ENCODE measurements around the gene FAM136A.

FAM136A gene

DNA sequence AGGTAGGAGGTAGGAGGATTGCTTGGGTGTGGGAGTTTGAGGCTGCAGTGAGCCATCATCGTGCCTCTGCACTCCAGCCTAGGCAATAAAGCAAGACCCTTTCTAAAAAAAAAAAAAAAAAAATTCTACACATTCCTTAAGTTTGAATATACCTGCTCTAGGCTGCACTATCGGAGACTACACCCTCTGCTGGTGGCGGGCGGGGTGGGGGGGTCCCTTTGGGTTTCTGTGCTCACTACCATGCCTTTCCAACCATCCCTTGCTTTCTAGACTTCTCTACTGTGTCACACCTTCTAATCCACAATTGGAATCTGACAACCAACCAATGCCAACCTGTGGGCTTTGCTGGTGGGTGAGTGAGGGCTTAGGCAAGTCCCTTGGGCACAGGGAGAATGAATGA lies 34.7 kb upstream of the FAM136A start:
- no peak overlapping the region for H3K27ac ChIP-seq
- TF ChIP-seq CTCF (conservative IDR thresholded peaks at IDR 0.05): no peak

GRCh38 chr2:70331012-70331411 lies 29.1 kb upstream of the FAM136A start:
- no peak for TF ChIP-seq CTCF (conservative IDR thresholded peaks at IDR 0.05)
- no peak overlapping the region for H3K27ac ChIP-seq

GRCh38 chr2:70330476-70330875 lies 28.6 kb upstream of the FAM136A start:
- TF ChIP-seq CTCF (conservative IDR thresholded peaks at IDR 0.05): no peak
- H3K27ac ChIP-seq: no peak overlapping the region

DNA sequence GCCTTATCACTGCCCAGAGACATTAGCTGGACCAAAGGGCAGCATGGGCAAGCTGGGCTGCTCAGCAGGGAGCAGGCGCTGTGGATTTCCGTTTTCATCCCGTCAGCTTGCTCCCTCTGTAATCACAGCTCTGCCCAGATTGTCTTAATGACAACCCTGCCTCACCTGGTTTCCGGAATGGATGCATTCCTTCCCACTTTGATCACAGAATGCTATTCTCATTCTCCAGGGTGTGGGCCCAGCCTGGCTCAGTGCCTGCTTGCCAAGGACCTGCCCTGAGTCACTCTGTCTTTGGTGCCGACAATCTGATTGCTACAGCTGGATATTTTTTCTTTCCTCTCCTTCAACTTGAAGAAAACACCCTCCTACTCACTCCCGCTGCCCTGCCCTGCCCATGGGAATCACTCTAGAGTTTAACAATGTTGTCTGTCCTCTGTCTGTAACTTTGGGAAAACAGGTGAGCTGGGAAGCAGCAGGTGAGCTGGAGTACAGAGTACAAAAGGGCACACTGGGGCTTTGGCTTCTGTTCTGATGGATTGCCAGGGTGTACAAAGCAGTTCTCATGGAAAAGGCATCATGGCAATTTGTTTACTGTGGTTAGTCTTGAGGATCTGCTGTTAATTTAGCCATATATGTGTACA lies 27.2 kb upstream of the FAM136A start:
- H3K27ac ChIP-seq: peak overlapping the region; percentile 40; the same call in 1 of the 2 replicates
- no peak for TF ChIP-seq CTCF (conservative IDR thresholded peaks at IDR 0.05)

DNA sequence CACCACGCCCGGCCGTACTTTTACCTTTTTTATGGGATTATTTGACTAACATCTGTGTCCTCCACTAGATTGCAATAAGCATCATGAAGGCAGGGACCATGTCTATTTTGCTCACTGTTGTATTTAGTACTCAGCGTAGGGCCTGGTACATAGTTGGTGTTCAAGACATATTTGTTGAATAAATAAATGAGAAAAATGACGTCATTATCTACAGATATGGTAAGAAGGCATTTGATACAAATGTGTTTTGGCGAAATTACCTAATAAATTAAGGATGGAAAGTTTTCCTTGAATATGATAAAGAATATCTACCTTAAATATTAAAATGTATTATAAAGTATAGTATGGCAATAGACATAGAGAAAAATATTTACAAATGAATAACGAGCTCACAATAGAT lies 24.0 kb upstream of the FAM136A start:
- no peak for TF ChIP-seq CTCF (conservative IDR thresholded peaks at IDR 0.05)
- no peak overlapping the region for H3K27ac ChIP-seq

DNA sequence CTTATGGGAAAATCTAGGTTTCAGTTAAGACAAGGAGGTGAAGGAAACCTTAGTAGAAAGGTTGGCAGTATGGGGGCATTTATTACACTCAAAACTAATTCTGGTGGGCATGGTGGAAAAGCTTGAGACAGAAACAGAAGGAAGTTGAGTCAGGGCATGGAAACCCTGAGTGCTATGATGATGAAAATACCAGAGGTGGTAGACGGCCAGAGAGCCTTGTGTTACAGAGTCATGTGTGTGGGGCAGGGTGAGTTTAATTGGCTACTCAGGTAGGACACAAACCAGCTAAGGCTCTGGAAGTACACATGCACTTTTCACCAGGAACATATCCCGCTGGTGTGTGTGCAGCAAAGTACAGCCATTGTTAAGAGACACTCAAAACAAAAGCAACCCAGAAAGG lies 20.7 kb upstream of the FAM136A start:
- H3K27ac ChIP-seq: no peak overlapping the region
- no peak for TF ChIP-seq CTCF (conservative IDR thresholded peaks at IDR 0.05)

- H3K27ac ChIP-seq: no peak overlapping the region
- TF ChIP-seq CTCF (conservative IDR thresholded peaks at IDR 0.05): no peak
These were observed 19.5 kb upstream of the FAM136A start for GRCh38 chr2:70321370-70321769.
